Nephron progenitor cell (in vitro differentiated cells): ENCODE results near the gene NFATC2.

ENCODE experiments used
- DNase-seq: peaks from one replicate; pipeline ENCODE4 v3.0.0; 2021
- H3K27ac Mint-ChIP-seq: 2 replicates; pipeline ENCODE4 v1.8.0; 2021; ENCODE audit warnings: mild to moderate bottlenecking, moderate library complexity, mixed read lengths
- H3K27me3 Mint-ChIP-seq: 2 replicates; pipeline ENCODE4 v1.8.0; 2021; ENCODE audit warnings: mild to moderate bottlenecking, low read depth, mixed read lengths; ENCODE audit not compliant: poor library complexity
- H3K36me3 Mint-ChIP-seq: 2 replicates; pipeline ENCODE4 v1.8.0; 2021; ENCODE audit warnings: low read depth, mixed read lengths
- H3K4me1 Mint-ChIP-seq: 2 replicates; pipeline ENCODE4 v1.8.0; 2021; ENCODE audit warnings: mixed read lengths
- H3K4me3 Mint-ChIP-seq: 2 replicates; pipeline ENCODE4 v1.8.0; 2021; ENCODE audit warnings: mild to moderate bottlenecking, moderate library complexity, mixed read lengths
- H3K9me3 Mint-ChIP-seq: 2 replicates; pipeline ENCODE4 v1.8.0; 2021; ENCODE audit warnings: mild to moderate bottlenecking, moderate library complexity, mixed read lengths
- TF ChIP-seq, protein P1 (sequence below): fragments of 200-600 bp; sonication (generic); IDR thresholded peaks from 2 replicates; pipeline ENCODE4 v1.5.0; 2021; ENCODE audit warnings: antibody characterized with exemption

NFATC2 gene

DNA sequence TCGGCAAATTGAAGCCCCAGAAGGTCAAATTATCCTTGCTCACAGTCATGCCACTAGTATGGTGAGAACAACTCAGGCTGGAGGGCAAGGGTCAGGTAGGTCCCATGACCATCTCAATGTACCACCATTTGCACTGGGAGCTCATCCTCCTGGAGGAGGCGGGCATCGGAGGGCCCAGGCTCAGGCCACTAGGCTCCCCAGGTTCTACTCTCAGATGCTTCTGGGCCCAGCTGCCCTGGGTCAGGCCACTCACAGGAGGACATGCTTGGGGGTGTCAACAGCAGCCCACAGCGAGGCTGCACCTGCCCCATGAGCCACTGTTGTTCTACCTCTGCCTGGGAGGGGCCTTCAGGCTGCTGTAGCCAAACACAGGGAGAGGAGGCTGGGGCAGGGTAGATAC, 39.1 kb downstream of the NFATC2 start:
- Mint-ChIP-seq H3K4me3 (no peak overlapping the region), H3K36me3 (no peaks in the 10 kb centered on the region), H3K4me1 (peaks cover 22% of the 10 kb centered on the region), H3K9me3 (no peaks in the 10 kb centered on the region), H3K27ac (no peak overlapping the region), H3K27me3 (peaks cover 5% of the 10 kb centered on the region)
- no peak for DNase-seq
- TF ChIP-seq, protein P1, sequence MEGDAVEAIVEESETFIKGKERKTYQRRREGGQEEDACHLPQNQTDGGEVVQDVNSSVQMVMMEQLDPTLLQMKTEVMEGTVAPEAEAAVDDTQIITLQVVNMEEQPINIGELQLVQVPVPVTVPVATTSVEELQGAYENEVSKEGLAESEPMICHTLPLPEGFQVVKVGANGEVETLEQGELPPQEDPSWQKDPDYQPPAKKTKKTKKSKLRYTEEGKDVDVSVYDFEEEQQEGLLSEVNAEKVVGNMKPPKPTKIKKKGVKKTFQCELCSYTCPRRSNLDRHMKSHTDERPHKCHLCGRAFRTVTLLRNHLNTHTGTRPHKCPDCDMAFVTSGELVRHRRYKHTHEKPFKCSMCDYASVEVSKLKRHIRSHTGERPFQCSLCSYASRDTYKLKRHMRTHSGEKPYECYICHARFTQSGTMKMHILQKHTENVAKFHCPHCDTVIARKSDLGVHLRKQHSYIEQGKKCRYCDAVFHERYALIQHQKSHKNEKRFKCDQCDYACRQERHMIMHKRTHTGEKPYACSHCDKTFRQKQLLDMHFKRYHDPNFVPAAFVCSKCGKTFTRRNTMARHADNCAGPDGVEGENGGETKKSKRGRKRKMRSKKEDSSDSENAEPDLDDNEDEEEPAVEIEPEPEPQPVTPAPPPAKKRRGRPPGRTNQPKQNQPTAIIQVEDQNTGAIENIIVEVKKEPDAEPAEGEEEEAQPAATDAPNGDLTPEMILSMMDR, result no peak

DNA sequence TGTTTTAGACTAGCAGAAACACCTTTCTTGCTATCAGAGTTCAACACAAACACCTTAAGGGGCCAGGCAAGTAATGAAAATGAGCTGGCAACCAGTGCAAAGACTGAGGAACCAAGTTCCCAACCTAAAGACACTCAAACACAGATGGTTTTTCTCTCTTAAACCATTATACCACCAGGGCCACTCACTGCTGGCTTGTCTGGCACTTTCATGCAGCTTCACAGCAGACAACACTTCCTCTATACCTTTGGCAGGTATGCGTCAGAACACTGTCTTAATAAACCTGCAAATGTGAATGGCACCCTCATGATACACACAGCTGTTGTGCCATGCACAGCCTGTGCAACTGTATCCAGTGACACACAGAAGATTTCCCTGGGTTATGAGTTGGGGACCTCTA, 41.6 kb downstream of the NFATC2 start:
- TF ChIP-seq, protein P1, result no peak
- Mint-ChIP-seq H3K27me3 (peaks cover 5% of the 10 kb centered on the region), H3K4me3 (no peak overlapping the region), H3K4me1 (peaks cover 30% of the 10 kb centered on the region), H3K36me3 (no peaks in the 10 kb centered on the region), H3K27ac (no peak overlapping the region), H3K9me3 (no peaks in the 10 kb centered on the region)
- DNase-seq, result no peak

DNA sequence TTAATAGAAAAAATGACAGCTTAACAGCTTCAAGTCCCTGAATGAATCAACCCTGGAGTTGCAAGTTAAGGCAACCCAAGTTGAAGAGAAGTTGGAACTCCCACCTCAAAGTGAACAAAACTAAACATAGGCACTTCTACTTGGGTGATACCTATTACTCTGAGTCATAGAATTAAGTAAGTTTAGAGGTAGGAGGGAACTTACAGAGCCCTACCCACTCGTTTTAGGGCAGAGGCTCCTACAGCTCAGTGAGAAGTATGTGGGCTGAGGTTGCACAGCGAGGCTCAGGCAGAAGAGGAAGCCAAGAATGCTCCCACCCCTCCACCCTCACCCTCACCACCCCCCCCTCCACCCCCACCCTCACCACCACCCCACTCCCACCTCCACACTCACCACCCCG, 42.2 kb downstream of the NFATC2 start:
- Mint-ChIP-seq H3K4me1 (peaks cover 30% of the 10 kb centered on the region), H3K36me3 (no peaks in the 10 kb centered on the region), H3K27me3 (peaks cover 5% of the 10 kb centered on the region), H3K9me3 (no peaks in the 10 kb centered on the region), H3K4me3 (no peak overlapping the region), H3K27ac (no peak overlapping the region)
- no peak for DNase-seq
- TF ChIP-seq, protein P1, result no peak

DNA sequence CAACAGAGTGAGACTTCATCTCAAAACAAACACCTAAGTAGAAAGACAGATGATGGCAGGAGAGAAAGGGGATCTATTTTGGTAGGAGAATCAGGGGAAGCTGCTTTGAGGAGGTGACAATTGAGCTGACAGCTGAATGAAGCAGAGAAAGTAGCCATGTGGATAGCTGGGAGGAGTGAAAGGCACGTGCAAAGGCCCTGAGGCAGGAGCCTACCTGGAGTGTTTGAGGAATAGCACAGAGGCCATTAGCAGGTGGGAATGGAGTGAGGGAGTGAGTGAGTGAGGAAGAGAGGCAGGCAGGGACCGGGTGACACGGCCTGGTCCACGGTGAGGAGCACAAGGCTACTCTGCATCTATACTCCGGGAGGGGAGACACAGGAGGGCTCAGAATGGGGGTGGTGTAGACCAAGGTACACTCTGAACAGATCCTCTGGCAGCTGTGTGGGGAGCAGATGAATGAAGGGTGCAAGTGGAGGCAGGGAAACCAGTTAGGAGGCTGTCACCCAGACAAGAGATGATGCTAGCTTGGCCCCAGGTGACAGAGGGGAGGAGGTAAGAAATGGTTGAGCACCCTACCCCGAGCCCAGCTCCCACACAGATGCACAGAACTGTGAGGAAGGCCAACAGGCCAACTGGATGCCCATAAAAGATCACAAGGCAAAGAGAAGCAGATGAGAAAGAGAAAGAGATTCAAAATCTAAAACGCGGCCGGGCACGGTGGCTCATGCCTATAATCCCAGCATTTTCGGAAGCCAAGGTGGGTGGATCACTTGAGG, 43.6 kb downstream of the NFATC2 start:
- no peaks in the 10 kb centered on the region for H3K36me3 Mint-ChIP-seq
- TF ChIP-seq, protein P1, result no peak
- H3K4me1 Mint-ChIP-seq, result peaks cover 42% of the 10 kb centered on the region
- H3K9me3 Mint-ChIP-seq, result no peaks in the 10 kb centered on the region
- DNase-seq, result no peak
- H3K4me3 Mint-ChIP-seq, result no peak overlapping the region
- H3K27ac Mint-ChIP-seq, result peak overlapping the region; percentile 70
- peaks cover 5% of the 10 kb centered on the region for H3K27me3 Mint-ChIP-seq

DNA sequence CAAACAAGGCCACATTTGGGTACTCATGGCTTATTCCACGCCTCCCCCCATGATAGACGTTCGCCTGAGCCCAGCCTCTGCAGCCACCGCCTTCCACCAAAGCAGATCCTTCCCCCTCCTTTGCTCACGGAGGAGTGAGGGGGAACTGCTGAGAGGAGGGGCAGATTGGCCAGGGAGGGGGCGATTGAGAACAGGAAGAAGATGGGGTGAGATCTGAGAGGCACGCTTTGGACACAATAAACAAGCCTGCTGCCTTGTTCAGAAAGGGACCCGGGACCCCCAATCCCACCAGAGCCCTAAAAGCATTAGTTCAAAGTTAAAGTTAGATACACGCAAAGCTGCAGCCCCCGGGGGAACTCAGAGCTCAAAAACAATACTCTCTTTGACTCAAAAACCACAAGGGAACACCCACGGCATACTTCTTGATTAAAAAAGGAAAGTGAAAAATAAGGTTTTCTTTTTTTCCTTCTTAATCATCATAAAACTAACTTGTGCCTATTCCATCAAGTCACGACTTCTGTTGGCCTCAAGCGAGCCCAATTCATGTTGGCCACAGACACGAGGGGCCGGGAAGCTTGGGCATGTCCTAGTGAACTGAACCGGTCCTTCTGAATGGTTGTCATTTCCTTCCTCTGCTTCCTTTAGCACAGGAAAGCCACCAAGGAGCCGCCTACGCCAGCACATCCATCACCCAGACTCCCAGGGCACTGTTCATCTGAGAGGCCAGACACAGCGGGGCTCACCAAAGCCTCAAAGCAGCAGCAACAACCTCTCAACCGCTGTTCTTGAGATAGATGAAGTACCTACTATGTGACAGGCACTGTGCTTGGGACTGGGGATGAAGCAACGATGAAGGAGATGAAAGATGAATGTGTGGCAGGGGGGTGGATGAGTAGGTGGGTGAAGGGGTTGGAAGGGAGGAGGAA, 44.7 kb downstream of the NFATC2 start:
- H3K36me3 Mint-ChIP-seq, result no peaks in the 10 kb centered on the region
- peaks cover 44% of the 10 kb centered on the region for H3K4me1 Mint-ChIP-seq
- H3K27me3 Mint-ChIP-seq, result peaks cover 5% of the 10 kb centered on the region
- peak overlapping the region; percentile 92 for H3K27ac Mint-ChIP-seq
- TF ChIP-seq, protein P1, result no peak
- DNase-seq, result no peak
- no peak overlapping the region for H3K4me3 Mint-ChIP-seq
- H3K9me3 Mint-ChIP-seq, result no peaks in the 10 kb centered on the region
